Activated naive CD4-positive, alpha-beta T cell treated with anti-CD3 and anti-CD28 coated beads, Interleukin-2, amount 10 ng/mL, durations not matched to agents 7 days and 5 days (primary cell): Measurements from ENCODE around the gene GRID1.

ENCODE experiments used
- CTCF ChIA-PET: fragments of 350-600 bp; sonication (Branson Sonifier 250); formaldehyde crosslinking; loops from one replicate; lab custom pipeline; 2021; ENCODE audit warnings: antibody characterized with exemption; lab: Charles Lee
- DNase-seq: peaks from one replicate; pipeline ENCODE4 v3.0.0-alpha.2; 2020
- H3K27ac Mint-ChIP-seq: one replicate; pipeline ENCODE4 v1.8.0; 2021; ENCODE audit warnings: mild to moderate bottlenecking, moderate library complexity, mixed read lengths
- H3K27me3 Mint-ChIP-seq: one replicate; pipeline ENCODE4 v1.8.0; 2021; ENCODE audit warnings: mild to moderate bottlenecking, mixed read lengths
- H3K36me3 Mint-ChIP-seq: one replicate; pipeline ENCODE4 v1.8.0; 2021; ENCODE audit warnings: mixed read lengths
- H3K4me1 Mint-ChIP-seq: one replicate; pipeline ENCODE4 v1.8.0; 2021; ENCODE audit warnings: mixed read lengths
- H3K4me3 Mint-ChIP-seq: one replicate; pipeline ENCODE4 v1.8.0; 2021; ENCODE audit warnings: mild to moderate bottlenecking, moderate library complexity, mixed read lengths
- H3K9me3 Mint-ChIP-seq: one replicate; pipeline ENCODE4 v1.8.0; 2021; ENCODE audit warnings: mixed read lengths

The GRID1 gene

DNA sequence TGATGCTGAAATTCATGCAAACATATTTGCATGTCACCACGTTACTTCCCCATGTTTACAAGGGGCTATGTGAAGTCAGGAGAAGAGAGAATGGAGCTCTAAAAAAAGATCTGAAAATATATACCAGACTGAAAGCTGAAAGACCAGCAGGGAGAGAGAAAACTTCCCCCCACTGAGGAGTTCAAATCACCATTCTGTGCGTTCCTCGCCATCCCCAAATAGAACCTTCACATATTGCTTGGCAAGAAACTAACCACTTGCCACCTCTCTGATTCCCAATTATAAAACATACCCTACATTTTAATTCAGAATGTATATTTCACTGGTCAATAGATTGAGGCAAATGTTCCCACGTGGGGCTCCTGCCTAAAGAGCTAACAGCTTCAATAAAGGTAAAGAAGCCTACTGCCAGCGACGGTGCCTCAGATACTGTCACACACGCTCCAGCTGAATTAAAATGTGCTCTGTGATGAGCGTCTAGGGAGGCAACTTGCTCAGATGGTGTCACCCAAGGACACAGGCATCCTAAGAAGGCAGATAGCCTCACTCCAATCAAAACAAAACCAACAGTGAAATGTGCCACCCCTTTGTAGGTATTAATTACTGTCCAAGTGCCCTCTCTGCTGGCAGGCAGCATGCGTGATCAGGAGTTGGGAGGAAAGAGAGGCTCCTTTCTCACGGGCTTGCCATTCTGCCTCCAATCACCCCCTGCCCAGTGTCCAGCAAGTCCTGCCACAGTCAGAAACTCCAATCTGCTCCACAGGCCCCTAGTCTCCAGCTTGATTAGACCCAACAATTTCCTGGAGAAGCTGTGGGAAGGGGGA, 298.2 kb downstream of the GRID1 start:
- Mint-ChIP-seq H3K27ac (no peak overlapping the region), H3K36me3 (no peaks in the 10 kb centered on the region), H3K4me3 (no peak overlapping the region), H3K27me3 (peaks cover 24% of the 10 kb centered on the region), H3K9me3 (no peaks in the 10 kb centered on the region), H3K4me1 (no peaks in the 10 kb centered on the region)
- DNase-seq = no peak
- CTCF ChIA-PET = no interaction called here

DNA sequence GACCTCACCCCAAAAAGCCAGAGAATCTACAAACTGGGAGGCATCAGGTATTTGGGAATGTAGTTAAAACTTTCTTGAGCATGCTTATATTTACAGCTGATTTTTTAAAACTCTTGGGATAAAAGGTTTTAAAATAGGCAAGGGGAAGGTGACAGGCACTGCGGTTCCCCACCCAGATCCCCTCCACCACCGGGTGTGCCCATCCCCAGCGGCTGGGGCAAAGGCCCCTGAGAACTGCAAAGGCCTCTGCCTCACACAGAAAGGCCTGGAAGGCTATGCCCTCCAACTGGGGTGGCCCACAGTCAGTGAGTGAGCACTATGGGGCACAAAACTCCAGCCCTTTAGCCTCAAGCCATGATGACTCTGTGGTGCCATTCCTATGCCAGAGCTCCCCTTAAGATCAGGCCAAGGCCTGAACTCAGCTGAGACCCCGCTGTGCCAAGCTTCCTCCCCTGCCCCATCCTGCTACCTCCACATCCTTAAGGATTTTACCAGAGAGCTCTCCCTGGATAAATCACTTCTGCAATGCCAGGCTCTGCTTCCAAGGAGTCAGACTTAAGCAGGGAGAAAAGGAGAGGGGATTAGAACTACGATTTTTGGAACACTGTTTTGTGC, 299.1 kb downstream of the GRID1 start:
- Mint-ChIP-seq H3K9me3 (no peaks in the 10 kb centered on the region), H3K4me3 (no peak overlapping the region), H3K27me3 (peaks cover 29% of the 10 kb centered on the region), H3K36me3 (no peaks in the 10 kb centered on the region), H3K27ac (no peak overlapping the region), H3K4me1 (no peaks in the 10 kb centered on the region)
- CTCF ChIA-PET = no interaction called here
- DNase-seq = no peak

DNA sequence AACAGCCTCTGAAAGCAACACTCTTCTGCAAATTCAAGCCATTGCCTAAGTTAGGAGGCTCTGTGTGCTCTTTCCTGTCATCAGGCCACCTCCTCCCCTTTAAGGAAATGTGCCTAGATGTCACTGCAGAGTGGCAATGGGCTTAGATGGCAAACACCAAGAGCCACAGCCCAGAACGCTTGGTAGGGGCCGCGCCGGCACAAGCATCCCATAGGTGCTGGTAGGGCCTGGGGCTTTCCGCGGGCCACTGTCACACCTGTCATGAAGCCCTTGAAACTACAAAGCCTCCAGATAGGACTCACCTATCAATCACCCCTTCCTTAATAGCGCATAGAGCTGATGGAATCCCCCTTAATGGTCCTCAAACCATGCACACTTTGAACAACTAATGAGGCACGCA, 299.9 kb downstream of the GRID1 start:
- Mint-ChIP-seq H3K4me3 (no peak overlapping the region), H3K27ac (no peak overlapping the region), H3K9me3 (no peaks in the 10 kb centered on the region), H3K4me1 (no peaks in the 10 kb centered on the region), H3K27me3 (peaks cover 29% of the 10 kb centered on the region), H3K36me3 (no peaks in the 10 kb centered on the region)
- DNase-seq = no peak
- CTCF ChIA-PET = no interaction called here

DNA sequence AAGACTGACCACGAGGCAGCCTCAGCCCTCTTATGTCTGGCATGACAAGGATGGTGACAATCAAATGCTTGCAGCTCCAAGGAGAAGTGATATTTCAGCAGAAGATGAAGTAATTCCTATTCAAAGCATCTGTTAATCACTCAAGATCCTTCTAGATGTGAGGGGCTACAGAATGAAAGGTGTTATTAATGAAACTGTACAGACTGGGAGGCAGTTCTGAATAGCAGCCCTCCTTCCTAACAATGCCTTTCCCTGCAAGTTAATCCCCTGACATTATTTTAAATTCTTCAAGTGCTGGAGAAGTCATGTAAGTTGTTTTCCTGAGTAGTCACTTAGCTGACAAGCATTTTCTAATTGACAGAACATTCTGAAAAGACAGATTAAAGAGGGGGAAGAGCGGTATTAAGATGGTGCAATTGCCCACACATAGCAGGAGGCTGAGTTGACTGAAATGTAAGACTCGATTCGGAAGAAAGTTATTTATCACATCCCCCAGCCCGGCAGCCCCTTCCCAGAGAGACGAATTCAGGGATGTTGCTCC, 300.8 kb downstream of the GRID1 start:
- no peaks in the 10 kb centered on the region for H3K36me3 Mint-ChIP-seq
- CTCF ChIA-PET = no interaction called here
- no peak for DNase-seq
- H3K27ac Mint-ChIP-seq = no peak overlapping the region
- H3K9me3 Mint-ChIP-seq = no peaks in the 10 kb centered on the region
- no peak overlapping the region for H3K4me3 Mint-ChIP-seq
- H3K27me3 Mint-ChIP-seq = peaks cover 35% of the 10 kb centered on the region
- H3K4me1 Mint-ChIP-seq = no peaks in the 10 kb centered on the region

DNA sequence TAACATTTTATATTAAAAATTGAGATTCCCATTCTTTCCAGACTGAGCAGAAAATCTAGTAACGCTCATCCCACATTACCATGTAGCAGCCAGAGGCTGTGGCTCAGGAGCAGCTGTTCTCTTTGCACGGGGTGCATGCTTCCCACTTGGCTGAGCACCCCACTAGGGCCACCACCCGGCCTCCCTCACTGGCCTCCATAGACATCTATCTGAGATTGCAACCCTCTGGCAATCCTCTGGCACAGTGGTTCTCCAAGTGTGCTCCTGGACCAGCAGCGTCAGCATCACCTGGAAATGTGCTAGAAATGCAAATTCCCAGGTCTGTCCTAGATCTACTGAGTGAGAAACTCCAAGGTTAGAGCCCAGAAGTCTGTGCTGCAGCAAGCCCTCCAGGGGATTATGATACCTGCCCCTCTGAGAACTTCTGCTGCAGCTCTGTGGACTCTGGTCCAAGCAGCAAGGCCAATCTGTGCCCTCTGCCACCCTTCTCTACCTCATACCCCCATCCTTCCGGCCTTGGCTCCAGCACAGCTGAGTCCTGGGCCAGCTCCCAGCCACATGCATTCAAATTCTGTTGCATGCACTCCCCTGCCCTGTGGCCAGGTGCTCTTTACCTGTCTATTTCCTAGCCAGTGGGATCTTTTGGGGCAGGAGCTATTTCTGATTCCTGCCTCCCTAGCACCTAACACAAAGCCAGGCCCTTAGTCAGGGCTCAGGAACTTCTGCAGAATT, 301.5 kb downstream of the GRID1 start:
- peaks cover 29% of the 10 kb centered on the region for H3K27me3 Mint-ChIP-seq
- H3K27ac Mint-ChIP-seq = no peak overlapping the region
- H3K4me3 Mint-ChIP-seq = no peak overlapping the region
- CTCF ChIA-PET = no interaction called here
- no peaks in the 10 kb centered on the region for H3K9me3 Mint-ChIP-seq
- H3K36me3 Mint-ChIP-seq = no peaks in the 10 kb centered on the region
- H3K4me1 Mint-ChIP-seq = no peaks in the 10 kb centered on the region
- DNase-seq = no peak

DNA sequence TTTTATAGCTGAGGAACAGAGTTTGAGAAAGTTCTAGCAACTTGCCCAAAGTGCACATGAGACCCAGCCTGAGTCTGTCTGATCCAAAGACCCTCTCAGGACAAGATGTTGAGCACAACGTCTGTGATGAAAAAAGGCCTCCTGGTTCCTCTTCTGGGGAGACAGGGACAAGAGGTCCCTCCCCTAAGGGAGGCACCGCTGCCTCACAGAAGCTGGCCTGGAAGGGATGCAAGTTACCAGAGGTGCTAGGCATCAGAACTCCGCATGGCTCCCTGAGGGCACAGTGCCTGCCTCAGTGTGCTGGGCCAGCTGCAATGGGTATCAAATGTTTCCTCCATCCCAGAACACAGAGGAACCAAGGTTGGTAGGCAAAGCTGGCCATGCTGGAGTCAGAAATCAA, 302.4 kb downstream of the GRID1 start:
- Mint-ChIP-seq H3K9me3 (no peaks in the 10 kb centered on the region), H3K4me1 (no peaks in the 10 kb centered on the region), H3K4me3 (no peak overlapping the region), H3K27me3 (peaks cover 28% of the 10 kb centered on the region), H3K27ac (no peak overlapping the region), H3K36me3 (no peaks in the 10 kb centered on the region)
- CTCF ChIA-PET = no interaction called here
- DNase-seq = no peak

DNA sequence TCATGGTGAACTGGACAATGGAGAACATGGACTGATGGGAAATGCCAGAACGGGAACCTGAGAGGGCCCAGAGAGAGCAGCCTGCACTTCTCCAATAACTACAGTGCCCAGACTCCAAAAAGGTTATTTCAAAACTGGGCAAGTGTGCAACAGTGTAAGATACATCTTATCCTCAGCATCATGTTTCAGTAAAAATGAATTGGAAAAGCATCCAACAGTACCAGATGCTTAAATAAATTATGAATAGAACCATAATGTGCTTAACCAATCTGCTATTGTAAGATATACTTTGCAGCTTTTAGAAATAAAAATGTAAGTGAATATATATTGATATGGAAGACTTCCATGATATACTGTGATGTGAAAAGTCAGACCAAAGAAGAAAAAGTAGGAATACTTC, 303.3 kb downstream of the GRID1 start:
- Mint-ChIP-seq H3K4me3 (no peak overlapping the region), H3K27ac (no peak overlapping the region), H3K36me3 (no peaks in the 10 kb centered on the region), H3K27me3 (peaks cover 30% of the 10 kb centered on the region), H3K4me1 (no peaks in the 10 kb centered on the region), H3K9me3 (no peaks in the 10 kb centered on the region)
- CTCF ChIA-PET = no interaction called here
- DNase-seq = no peak

DNA sequence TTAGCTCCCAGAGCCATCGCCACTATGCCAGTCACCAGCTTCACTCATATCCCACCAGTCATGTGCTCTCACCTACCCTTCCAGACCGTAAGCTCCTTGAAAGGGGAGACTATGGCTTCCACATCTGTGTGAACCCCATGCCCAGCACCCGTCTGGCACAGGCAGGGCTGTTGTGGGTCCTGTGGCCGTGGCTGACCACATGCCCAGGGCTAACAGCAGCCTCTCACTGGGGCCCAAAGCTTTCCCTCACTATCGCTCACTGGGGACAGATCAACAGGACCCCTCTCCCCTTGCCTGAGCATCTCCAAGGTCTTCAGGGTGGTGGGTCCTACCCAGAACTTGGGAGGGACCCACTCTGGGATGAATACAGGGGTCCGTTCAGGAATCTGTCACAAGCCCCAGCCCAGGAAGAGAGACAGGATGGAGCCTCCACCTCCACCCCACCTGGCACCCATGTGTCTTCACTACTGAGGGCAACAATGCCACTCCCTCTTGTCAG, 303.9 kb downstream of the GRID1 start:
- no peak for DNase-seq
- Mint-ChIP-seq H3K27ac (no peak overlapping the region), H3K4me1 (no peaks in the 10 kb centered on the region), H3K4me3 (no peak overlapping the region), H3K36me3 (no peaks in the 10 kb centered on the region), H3K27me3 (peaks cover 32% of the 10 kb centered on the region), H3K9me3 (no peaks in the 10 kb centered on the region)
- CTCF ChIA-PET = no interaction called here

DNA sequence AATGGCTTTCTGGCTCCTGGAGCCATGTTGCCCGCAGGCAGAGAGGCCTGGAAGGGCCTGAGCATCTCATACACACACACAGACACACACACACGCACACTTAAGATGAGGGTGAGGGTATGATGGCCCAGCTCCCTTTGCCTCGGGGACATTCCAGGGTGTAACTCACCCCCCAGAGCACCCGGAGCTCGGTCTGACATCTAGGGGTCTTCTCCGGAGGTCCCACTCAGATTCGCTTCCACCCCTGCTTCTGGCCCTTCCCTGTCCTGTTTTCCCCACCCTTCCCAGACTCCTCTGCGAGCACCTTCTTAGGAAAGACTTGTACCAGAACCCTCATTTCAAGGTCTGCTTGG, 304.4 kb downstream of the GRID1 start:
- Mint-ChIP-seq H3K4me1 (no peaks in the 10 kb centered on the region), H3K27ac (no peak overlapping the region), H3K36me3 (no peaks in the 10 kb centered on the region), H3K9me3 (no peaks in the 10 kb centered on the region), H3K27me3 (peaks cover 36% of the 10 kb centered on the region), H3K4me3 (no peak overlapping the region)
- DNase-seq = no peak
- CTCF ChIA-PET = no interaction called here

DNA sequence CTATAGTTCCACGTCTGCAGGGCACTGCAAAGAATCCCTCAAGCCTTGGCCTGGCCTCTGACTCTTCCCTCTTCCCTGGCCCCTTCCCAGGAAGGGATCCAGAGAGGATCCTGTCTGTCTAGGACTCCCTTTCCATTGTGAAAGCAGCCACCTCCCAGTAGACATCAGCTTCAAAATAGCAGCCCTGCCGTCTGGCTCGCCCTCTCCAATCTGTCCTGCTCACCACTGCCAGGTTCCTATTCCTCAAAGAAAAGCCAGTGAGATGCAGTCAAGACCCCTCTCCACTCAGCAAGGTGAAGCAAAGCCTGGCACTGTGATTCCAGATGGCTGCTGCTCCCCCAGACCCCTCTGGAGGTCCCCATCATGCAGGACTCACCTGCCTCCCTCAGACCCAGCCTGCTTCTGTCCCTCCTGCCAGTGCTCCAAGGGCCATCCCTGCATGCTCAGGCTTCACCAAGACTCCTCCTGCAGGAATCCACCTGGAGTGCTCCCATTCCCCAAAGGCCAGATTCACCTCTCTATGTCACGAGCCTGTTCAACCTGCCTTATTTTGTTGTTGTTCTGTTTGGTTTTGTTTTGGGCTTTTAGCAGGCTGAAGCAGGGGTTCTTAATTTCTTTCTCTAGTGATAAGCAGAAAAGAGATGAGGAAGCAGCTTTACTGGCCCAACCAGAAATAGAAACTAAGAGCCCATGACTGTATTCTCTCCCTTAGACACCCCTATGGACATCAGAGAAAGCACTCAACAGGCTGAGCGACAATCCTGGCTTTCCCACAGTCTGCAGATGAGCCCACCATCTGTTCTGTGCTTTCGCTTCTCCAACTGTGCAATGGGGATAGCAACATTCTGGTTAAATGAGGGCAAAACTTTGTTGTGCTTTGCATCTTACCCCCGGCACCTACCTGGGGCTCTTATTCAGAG, 305.1 kb downstream of the GRID1 start:
- H3K36me3 Mint-ChIP-seq = no peaks in the 10 kb centered on the region
- no peak overlapping the region for H3K4me3 Mint-ChIP-seq
- no peaks in the 10 kb centered on the region for H3K4me1 Mint-ChIP-seq
- CTCF ChIA-PET = no interaction called here
- peaks cover 37% of the 10 kb centered on the region for H3K27me3 Mint-ChIP-seq
- DNase-seq = no peak
- H3K9me3 Mint-ChIP-seq = no peaks in the 10 kb centered on the region
- H3K27ac Mint-ChIP-seq = no peak overlapping the region

DNA sequence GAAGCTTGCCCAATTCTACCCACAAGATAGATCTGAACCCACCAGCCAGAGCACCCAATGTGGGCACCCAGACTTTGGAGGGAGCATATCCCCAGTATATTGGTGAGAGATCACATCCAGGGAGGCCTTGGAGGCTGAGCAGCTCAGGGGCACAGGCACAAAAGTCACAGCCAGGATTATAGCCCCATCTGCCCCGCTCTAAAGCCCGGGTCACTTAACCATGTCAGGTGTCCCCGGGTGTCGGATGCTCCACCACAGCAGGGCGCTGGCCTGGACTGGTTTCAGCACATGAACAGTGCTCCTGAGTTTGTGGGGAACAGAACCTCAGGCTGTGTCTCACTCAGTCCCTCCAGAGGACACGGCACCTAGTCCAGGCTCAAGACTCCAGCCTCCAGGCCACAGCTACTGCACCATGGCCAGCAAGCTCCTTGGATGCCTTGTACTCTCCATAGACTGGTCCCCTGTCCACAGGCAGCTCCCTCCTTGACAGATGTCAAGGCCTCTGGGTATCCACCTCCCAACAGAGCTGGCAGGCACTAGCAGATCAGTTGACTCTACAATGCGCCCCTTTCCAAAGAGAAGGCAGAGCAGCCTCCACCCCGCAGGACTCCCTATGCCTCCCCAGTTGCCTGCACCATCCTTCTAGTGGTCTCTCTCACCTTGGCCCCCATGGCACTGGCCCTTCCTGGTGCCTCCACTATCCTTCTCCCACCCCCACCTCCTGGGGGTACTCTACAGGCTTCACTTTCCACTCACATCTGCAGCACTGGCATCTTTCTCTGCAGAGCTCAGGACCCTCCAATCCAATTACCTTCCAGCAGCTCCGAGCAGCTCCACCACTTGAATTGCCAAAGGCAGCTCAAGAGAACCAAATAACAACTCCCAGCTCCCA, 306.0 kb downstream of the GRID1 start:
- Mint-ChIP-seq H3K4me1 (no peaks in the 10 kb centered on the region), H3K36me3 (no peaks in the 10 kb centered on the region), H3K4me3 (no peak overlapping the region), H3K27me3 (peaks cover 44% of the 10 kb centered on the region), H3K27ac (no peak overlapping the region), H3K9me3 (no peaks in the 10 kb centered on the region)
- CTCF ChIA-PET = no interaction called here
- DNase-seq = no peak

DNA sequence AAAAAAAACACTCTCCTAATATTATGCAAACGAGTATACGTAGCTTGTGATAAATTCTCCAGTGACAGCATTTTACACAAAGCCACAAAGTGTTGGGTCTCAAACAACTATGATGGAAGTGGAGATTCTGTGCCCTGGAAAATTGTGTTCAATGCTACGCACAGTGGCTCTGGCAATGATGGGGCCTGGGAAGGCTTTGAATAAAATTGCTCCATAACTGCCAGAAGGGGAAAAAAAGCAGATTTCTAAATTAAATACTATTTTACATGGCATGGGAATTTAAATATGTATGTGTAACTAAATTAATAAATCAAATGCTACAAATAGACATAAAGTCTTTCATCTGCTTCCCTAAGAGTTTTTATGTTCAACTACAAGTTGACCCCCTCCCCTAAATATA, 306.7 kb downstream of the GRID1 start:
- Mint-ChIP-seq H3K4me3 (no peak overlapping the region), H3K27me3 (peaks cover 38% of the 10 kb centered on the region), H3K9me3 (no peaks in the 10 kb centered on the region), H3K36me3 (no peaks in the 10 kb centered on the region), H3K4me1 (no peaks in the 10 kb centered on the region), H3K27ac (no peak overlapping the region)
- CTCF ChIA-PET = no interaction called here
- no peak for DNase-seq

DNA sequence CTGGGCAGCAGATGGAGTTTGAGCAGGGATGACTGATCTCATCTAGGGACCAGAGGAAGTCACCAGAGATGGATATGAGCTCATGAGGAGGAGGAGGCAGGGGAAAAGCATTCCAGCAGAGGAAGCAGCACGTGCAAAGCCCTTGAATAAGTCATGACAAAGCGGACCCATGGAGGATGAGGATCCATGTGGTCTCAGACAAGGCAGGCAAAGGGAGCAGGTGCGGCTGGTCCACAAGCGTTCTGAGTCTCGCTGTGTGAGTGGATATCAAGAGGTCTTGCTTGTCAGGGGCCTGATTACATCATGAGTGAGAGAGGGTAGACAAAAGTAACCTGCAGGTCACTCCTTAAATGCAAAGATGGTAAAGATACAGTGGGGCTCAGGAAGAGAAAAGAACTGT, 307.6 kb downstream of the GRID1 start:
- H3K36me3 Mint-ChIP-seq = no peaks in the 10 kb centered on the region
- peaks cover 42% of the 10 kb centered on the region for H3K27me3 Mint-ChIP-seq
- CTCF ChIA-PET = no interaction called here
- DNase-seq = no peak
- no peaks in the 10 kb centered on the region for H3K9me3 Mint-ChIP-seq
- H3K4me1 Mint-ChIP-seq = no peaks in the 10 kb centered on the region
- H3K4me3 Mint-ChIP-seq = no peak overlapping the region
- H3K27ac Mint-ChIP-seq = no peak overlapping the region
